K562 (cell line): ENCODE results near the gene GNRH2. TPM values are rescaled to one million over a fixed set of nuclear protein-coding genes. Genes with fewer than 3 reads are reported as not detected.

ENCODE experiments used
- CREB3L1 ChIP-seq: fragments of 450-650 bp; IDR thresholded peaks from 2 replicates; pipeline ENCODE4 v1.6.1; 2014; ENCODE audit warnings: low read depth, mild to moderate bottlenecking, moderate library complexity, borderline replicate concordance
- GABPB1 ChIP-seq: sonication (generic); formaldehyde crosslinking; IDR thresholded peaks from 2 replicates; pipeline ENCODE4 v1.8.0; 2022; ENCODE audit warnings: mild to moderate bottlenecking, missing genetic modification reagents
- HNRNPK ChIP-seq: fragments of 200-400 bp; formaldehyde crosslinking; IDR thresholded peaks from one replicate; pipeline ENCODE4 v1.6.1; 2018; ENCODE audit warnings: mild to moderate bottlenecking, low read depth, low read length; ENCODE audit not compliant: poor library complexity, severe bottlenecking
- JUND ChIP-seq, 2 experiments: IDR thresholded peaks; 2 replicates in 1 of 2; 3 replicates in 1 of 2; pipeline ENCODE4 v1.6.1; 2011; ENCODE audit warnings: borderline replicate concordance in 2 of 2, low read depth in 2 of 2, low read length in 2 of 2, improper control_type of control experiment in 1 of 2, missing biosample characterization in 1 of 2, missing genetic modification characterization in 1 of 2, missing genetic modification reagents in 1 of 2
- KAT7 ChIP-seq: sonication (generic); formaldehyde crosslinking; IDR thresholded peaks from 2 replicates; pipeline ENCODE4 v1.8.0; 2022; ENCODE audit warnings: missing genetic modification reagents, mild to moderate bottlenecking, borderline replicate concordance
- NFXL1 ChIP-seq: fragments of 450-650 bp; formaldehyde crosslinking; IDR thresholded peaks from 2 replicates; pipeline ENCODE4 v1.4.0; 2021; ENCODE audit warnings: mild to moderate bottlenecking
- NFYB ChIP-seq: IDR thresholded peaks from 2 replicates; pipeline ENCODE4 v1.6.1; 2011; ENCODE audit warnings: mild to moderate bottlenecking, moderate library complexity; ENCODE audit not compliant: insufficient read length; ENCODE audit errors: extremely low read depth
- PCBP1 ChIP-seq: fragments of 200-400 bp; formaldehyde crosslinking; IDR thresholded peaks from 2 replicates; pipeline ENCODE4 v1.6.1; 2018; ENCODE audit warnings: mild to moderate bottlenecking, low read depth, low read length; ENCODE audit not compliant: poor library complexity, severe bottlenecking
- PHF8 ChIP-seq: fragments of 200-600 bp; sonication (generic); IDR thresholded peaks from 2 replicates; pipeline ENCODE4 v1.6.1; 2012; ENCODE audit warnings: mixed run types, mild to moderate bottlenecking, inconsistent platforms, low read length, moderate library complexity, borderline replicate concordance
- PYGO2 ChIP-seq: fragments of 450-650 bp; IDR thresholded peaks from 2 replicates; pipeline ENCODE4 v1.6.1; 2016; ENCODE audit warnings: mild to moderate bottlenecking, missing genetic modification characterization, moderate library complexity, missing compliant biosample characterization
- SRSF3 ChIP-seq: fragments of 200-400 bp; formaldehyde crosslinking; IDR thresholded peaks from 2 replicates; pipeline ENCODE4 v1.6.1; 2016; ENCODE audit warnings: mild to moderate bottlenecking, low read length, moderate library complexity; ENCODE audit not compliant: insufficient read depth
- ZBTB40 ChIP-seq, 2 experiments: fragments of 450-650 bp in 1 of 2; sonication (generic) in 1 of 2; formaldehyde crosslinking in 1 of 2; IDR thresholded peaks; 2 replicates each; pipeline versions ENCODE4 v1.7.1 to v1.9.0; 2016 to 2022; ENCODE audit warnings: inconsistent platforms in 1 of 2, mild to moderate bottlenecking in 1 of 2, missing genetic modification reagents in 1 of 2
- ZNF3 ChIP-seq: fragments of 250-450 bp; sonication (Bioruptor Pico); IDR thresholded peaks from 2 replicates; pipeline ENCODE4 v1.5.0; 2021; ENCODE audit warnings: mild to moderate bottlenecking, moderate library complexity
- ZNF696 ChIP-seq: fragments of 250-450 bp; sonication (Bioruptor Pico); conservative IDR thresholded peaks from 2 replicates; pipeline ENCODE4 v1.4.0; 2020; ENCODE audit warnings: mild to moderate bottlenecking, moderate library complexity
- polyA plus RNA-seq, 8 experiments: library from polyadenylated mRNA; depleted of rRNA in 4 of 8; stranded (reverse) in 5 of 8; unstranded in 3 of 8; fragments of >200 nt; fragmentation: Nextera tagmentation in 2 of 8; fragmentation: Illumina TruSeq in 1 of 8; extraction: Ambion mirVana in 2 of 8; extraction: Trizol in 1 of 8; gene quantifications; 2 replicates each; pipeline versions ENCODE4 v1.2.1 to v1.2.3, GENCODE V29; 2011 to 2014; ENCODE audit warnings: inconsistent platforms in 1 of 8, missing spikeins in 1 of 8
- total RNA-seq, 7 experiments: library from RNA; depleted of rRNA in 6 of 7; stranded (reverse); fragments of >200 nt in 6 of 7; fragmentation: Illumina TruSeq in 2 of 7; extraction: Trizol in 2 of 7; gene quantifications; 2 replicates each; pipeline versions ENCODE4 v1.2.1 to v1.2.3, GENCODE V29; 2011 to 2021; ENCODE audit warnings: low replicate concordance in 1 of 7

The GNRH2 gene
- total and polyA plus RNA-seq, 9 of the 15 experiments (the other 6 are each of a cell fraction or from before 2014, with no cell fraction given): 0.11 to 0.50 (median 0.24) TPM; not detected in 5

GRCh38 chr20:3077618-3078134 lies 34.3 kb downstream of the GNRH2 start (continued):
- no peak for TF ChIP-seq PCBP1
- no peak for TF ChIP-seq PYGO2 (tag)
- peak; percentile 20; the same call in 1 of the 2 replicates for TF ChIP-seq GABPB1
- TF ChIP-seq ZBTB40 (IDR thresholded peaks at IDR 0.05): peak; percentile 39; the same call in 1 of the 2 replicates
- TF ChIP-seq ZBTB40 (CRISPR knock-in tag; IDR thresholded peaks at IDR 0.05): no peak
- no peak for TF ChIP-seq HNRNPK
- TF ChIP-seq CREB3L1: peak; percentile 65; the same call in 1 of the 2 replicates
- no peak for TF ChIP-seq NFXL1 (CRISPR knock-in tag)
- no peak for TF ChIP-seq KAT7 (CRISPR knock-in tag)
- TF ChIP-seq ZNF696 (CRISPR knock-in tag): no peak
- TF ChIP-seq NFYB: no peak
- 0 out of 2 replicates have a peak, but pooled peaks have one; percentile 19 for TF ChIP-seq PHF8
- TF ChIP-seq SRSF3: no peak
- TF ChIP-seq JUND (IDR thresholded peaks at IDR 0.05; ENCODE audit: borderline replicate concordance, low read depth, low read length): 0 out of 2 replicates have a peak, but pooled peaks have one; percentile 9
- peak; percentile 37; the same call in 2 of the 3 replicates for TF ChIP-seq JUND (tag; IDR thresholded peaks at IDR 0.05; ENCODE audit: borderline replicate concordance, low read depth, low read length)
- TF ChIP-seq ZNF3 (CRISPR knock-in tag): no peak
